Measurements from ENCODE around the gene ID2.

GRCh38 chr2:8654041-8654440 lies 27.8 kb upstream of the ID2 start:
- no peak for TF ChIP-seq CTCF (IDR thresholded peaks at IDR 0.05 in 2 of 3, conservative IDR thresholded peaks at IDR 0.05 in 1 of 3; ENCODE audit: borderline replicate concordance in 1 of 3, insufficient read depth in 1 of 3, low read depth in 2 of 3, low read length in 2 of 3)
- TF ChIP-seq CBX3 (IDR thresholded peaks at IDR 0.05; ENCODE audit: low read depth) = no peak
- TF ChIP-seq EZH2 (IDR thresholded peaks at IDR 0.05) = no peak
- TF ChIP-seq POLR2A (IDR thresholded peaks at IDR 0.05; ENCODE audit: borderline replicate concordance, extremely low read depth, insufficient read depth, insufficient read length) = no peak
- TF ChIP-seq ZNF274 (IDR thresholded peaks at IDR 0.05; ENCODE audit: low read depth, low read length) = no peak
- TF ChIP-seq EZH2phosphoT487 (IDR thresholded peaks at IDR 0.05; ENCODE audit: borderline replicate concordance) = no peak
- TF ChIP-seq, protein P1, sequence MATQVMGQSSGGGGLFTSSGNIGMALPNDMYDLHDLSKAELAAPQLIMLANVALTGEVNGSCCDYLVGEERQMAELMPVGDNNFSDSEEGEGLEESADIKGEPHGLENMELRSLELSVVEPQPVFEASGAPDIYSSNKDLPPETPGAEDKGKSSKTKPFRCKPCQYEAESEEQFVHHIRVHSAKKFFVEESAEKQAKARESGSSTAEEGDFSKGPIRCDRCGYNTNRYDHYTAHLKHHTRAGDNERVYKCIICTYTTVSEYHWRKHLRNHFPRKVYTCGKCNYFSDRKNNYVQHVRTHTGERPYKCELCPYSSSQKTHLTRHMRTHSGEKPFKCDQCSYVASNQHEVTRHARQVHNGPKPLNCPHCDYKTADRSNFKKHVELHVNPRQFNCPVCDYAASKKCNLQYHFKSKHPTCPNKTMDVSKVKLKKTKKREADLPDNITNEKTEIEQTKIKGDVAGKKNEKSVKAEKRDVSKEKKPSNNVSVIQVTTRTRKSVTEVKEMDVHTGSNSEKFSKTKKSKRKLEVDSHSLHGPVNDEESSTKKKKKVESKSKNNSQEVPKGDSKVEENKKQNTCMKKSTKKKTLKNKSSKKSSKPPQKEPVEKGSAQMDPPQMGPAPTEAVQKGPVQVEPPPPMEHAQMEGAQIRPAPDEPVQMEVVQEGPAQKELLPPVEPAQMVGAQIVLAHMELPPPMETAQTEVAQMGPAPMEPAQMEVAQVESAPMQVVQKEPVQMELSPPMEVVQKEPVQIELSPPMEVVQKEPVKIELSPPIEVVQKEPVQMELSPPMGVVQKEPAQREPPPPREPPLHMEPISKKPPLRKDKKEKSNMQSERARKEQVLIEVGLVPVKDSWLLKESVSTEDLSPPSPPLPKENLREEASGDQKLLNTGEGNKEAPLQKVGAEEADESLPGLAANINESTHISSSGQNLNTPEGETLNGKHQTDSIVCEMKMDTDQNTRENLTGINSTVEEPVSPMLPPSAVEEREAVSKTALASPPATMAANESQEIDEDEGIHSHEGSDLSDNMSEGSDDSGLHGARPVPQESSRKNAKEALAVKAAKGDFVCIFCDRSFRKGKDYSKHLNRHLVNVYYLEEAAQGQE (IDR thresholded peaks at IDR 0.05; ENCODE audit: low read depth) = no peak
- no peak for TF ChIP-seq SIN3A (IDR thresholded peaks at IDR 0.05; ENCODE audit: low read depth)
